H1 (cell line): ENCODE results near the gene PCDH9. TPM values are rescaled to one million over a fixed set of nuclear protein-coding genes. Genes with fewer than 3 reads are reported as not detected.

Experiments used
- CBX8 ChIP-seq: fragments of 300-800, 300-1000 bp; sonication (generic); IDR thresholded peaks from 2 replicates; pipeline ENCODE4 v1.7.1; 2016; ENCODE audit warnings: low read depth, low read length, borderline replicate concordance
- CREB1 ChIP-seq: IDR thresholded peaks from 2 replicates; pipeline ENCODE4 v1.6.1; 2012; ENCODE audit warnings: inconsistent platforms
- FOSL1 ChIP-seq: IDR thresholded peaks from 2 replicates; pipeline ENCODE4 v1.6.1; 2011; ENCODE audit warnings: mild to moderate bottlenecking, low read depth, low read length, moderate library complexity; ENCODE audit not compliant: insufficient read depth
- GABPA ChIP-seq: IDR thresholded peaks from 2 replicates; pipeline ENCODE4 v1.6.1; 2011; ENCODE audit warnings: mild to moderate bottlenecking, low read length, moderate library complexity, borderline replicate concordance; ENCODE audit not compliant: insufficient read depth
- KDM4A ChIP-seq: IDR thresholded peaks from one replicate; pipeline ENCODE4 v1.7.1; 2012; ENCODE audit warnings: low read depth, mild to moderate bottlenecking, moderate library complexity, low read length, inconsistent platforms; ENCODE audit not compliant: severe bottlenecking
- POLR2AphosphoS5 ChIP-seq: IDR thresholded peaks from 2 replicates; pipeline ENCODE4 v1.6.1; 2011; ENCODE audit warnings: low read depth, low read length
- POU5F1 ChIP-seq: IDR thresholded peaks from 2 replicates; pipeline ENCODE4 v1.6.1; 2011; ENCODE audit warnings: low read depth, mild to moderate bottlenecking, low read length, moderate library complexity
- RFX5 ChIP-seq: IDR thresholded peaks from 2 replicates; pipeline ENCODE4 v1.6.1; 2011; ENCODE audit warnings: low read depth, low read length, improper control_type of control experiment, borderline replicate concordance
- SP2 ChIP-seq: IDR thresholded peaks from 2 replicates; pipeline ENCODE4 v1.6.1; 2012; ENCODE audit warnings: mild to moderate bottlenecking, low read length, inconsistent platforms
- TEAD4 ChIP-seq: IDR thresholded peaks from 2 replicates; pipeline ENCODE4 v1.6.1; 2012; ENCODE audit warnings: low read depth, low read length, inconsistent platforms, mixed read lengths
- polyA plus RNA-seq, 7 experiments: library from polyadenylated mRNA; depleted of rRNA in 3 of 7; stranded (reverse) in 5 of 7; unstranded in 2 of 7; fragments of >200 nt in 5 of 7; fragments of 200-250 nt in 2 of 7; gene quantifications; 1 replicate in 5 of 7; 2 replicates in 1 of 7; 4 replicates in 1 of 7; pipeline versions ENCODE4 v1.2.1 to v1.2.3, GENCODE V29; 2011 to 2013; ENCODE audit warnings: missing spikeins in 2 of 7, mixed read lengths in 2 of 7
- total RNA-seq: library from RNA; stranded (reverse); fragmentation: NEBNext Ultra II Directional; extraction: Animal tissue kit (Norgen Biotek cat#: 25700); gene quantifications from 2 replicates; pipeline ENCODE4 v1.2.1, GENCODE V29; 2021
- TF ChIP-seq, protein P1 (sequence below): fragments of 300-600 bp; sonication (generic); IDR thresholded peaks from 2 replicates; pipeline ENCODE4 v1.7.1; 2012; ENCODE audit warnings: low read length, moderate library complexity, mild to moderate bottlenecking, inconsistent platforms; ENCODE audit not compliant: insufficient replicate concordance
- TF ChIP-seq, protein P2 (sequence below): IDR thresholded peaks from 2 replicates; pipeline ENCODE4 v1.6.1; 2011; ENCODE audit warnings: low read length, improper control_type of control experiment

PCDH9 gene
- total and polyA plus RNA-seq, 2 of the 8 experiments (the other 6 are each of a cell fraction or from before 2014, with no cell fraction given), result 0.12 to 0.60 TPM

DNA sequence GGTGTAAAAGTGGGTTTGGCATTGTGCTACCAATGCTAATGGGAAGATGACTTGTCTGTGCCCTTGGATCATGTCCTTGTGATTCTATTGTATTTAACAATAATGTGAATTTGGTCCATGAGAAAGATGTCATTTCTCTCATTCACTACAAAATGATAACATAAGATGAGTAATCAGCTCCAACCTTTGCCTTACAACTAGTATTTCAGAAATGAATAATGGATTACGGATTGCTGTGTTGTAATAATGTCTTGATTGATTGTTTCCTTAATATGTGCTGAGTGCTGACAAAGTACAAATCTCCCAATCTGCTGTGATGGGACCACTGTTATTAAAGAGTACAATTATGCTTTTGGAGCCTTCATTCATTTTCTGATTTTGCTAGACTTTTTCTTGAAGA is 375.0 kb downstream of the PCDH9 start (continued):
- TF ChIP-seq, protein P1, sequence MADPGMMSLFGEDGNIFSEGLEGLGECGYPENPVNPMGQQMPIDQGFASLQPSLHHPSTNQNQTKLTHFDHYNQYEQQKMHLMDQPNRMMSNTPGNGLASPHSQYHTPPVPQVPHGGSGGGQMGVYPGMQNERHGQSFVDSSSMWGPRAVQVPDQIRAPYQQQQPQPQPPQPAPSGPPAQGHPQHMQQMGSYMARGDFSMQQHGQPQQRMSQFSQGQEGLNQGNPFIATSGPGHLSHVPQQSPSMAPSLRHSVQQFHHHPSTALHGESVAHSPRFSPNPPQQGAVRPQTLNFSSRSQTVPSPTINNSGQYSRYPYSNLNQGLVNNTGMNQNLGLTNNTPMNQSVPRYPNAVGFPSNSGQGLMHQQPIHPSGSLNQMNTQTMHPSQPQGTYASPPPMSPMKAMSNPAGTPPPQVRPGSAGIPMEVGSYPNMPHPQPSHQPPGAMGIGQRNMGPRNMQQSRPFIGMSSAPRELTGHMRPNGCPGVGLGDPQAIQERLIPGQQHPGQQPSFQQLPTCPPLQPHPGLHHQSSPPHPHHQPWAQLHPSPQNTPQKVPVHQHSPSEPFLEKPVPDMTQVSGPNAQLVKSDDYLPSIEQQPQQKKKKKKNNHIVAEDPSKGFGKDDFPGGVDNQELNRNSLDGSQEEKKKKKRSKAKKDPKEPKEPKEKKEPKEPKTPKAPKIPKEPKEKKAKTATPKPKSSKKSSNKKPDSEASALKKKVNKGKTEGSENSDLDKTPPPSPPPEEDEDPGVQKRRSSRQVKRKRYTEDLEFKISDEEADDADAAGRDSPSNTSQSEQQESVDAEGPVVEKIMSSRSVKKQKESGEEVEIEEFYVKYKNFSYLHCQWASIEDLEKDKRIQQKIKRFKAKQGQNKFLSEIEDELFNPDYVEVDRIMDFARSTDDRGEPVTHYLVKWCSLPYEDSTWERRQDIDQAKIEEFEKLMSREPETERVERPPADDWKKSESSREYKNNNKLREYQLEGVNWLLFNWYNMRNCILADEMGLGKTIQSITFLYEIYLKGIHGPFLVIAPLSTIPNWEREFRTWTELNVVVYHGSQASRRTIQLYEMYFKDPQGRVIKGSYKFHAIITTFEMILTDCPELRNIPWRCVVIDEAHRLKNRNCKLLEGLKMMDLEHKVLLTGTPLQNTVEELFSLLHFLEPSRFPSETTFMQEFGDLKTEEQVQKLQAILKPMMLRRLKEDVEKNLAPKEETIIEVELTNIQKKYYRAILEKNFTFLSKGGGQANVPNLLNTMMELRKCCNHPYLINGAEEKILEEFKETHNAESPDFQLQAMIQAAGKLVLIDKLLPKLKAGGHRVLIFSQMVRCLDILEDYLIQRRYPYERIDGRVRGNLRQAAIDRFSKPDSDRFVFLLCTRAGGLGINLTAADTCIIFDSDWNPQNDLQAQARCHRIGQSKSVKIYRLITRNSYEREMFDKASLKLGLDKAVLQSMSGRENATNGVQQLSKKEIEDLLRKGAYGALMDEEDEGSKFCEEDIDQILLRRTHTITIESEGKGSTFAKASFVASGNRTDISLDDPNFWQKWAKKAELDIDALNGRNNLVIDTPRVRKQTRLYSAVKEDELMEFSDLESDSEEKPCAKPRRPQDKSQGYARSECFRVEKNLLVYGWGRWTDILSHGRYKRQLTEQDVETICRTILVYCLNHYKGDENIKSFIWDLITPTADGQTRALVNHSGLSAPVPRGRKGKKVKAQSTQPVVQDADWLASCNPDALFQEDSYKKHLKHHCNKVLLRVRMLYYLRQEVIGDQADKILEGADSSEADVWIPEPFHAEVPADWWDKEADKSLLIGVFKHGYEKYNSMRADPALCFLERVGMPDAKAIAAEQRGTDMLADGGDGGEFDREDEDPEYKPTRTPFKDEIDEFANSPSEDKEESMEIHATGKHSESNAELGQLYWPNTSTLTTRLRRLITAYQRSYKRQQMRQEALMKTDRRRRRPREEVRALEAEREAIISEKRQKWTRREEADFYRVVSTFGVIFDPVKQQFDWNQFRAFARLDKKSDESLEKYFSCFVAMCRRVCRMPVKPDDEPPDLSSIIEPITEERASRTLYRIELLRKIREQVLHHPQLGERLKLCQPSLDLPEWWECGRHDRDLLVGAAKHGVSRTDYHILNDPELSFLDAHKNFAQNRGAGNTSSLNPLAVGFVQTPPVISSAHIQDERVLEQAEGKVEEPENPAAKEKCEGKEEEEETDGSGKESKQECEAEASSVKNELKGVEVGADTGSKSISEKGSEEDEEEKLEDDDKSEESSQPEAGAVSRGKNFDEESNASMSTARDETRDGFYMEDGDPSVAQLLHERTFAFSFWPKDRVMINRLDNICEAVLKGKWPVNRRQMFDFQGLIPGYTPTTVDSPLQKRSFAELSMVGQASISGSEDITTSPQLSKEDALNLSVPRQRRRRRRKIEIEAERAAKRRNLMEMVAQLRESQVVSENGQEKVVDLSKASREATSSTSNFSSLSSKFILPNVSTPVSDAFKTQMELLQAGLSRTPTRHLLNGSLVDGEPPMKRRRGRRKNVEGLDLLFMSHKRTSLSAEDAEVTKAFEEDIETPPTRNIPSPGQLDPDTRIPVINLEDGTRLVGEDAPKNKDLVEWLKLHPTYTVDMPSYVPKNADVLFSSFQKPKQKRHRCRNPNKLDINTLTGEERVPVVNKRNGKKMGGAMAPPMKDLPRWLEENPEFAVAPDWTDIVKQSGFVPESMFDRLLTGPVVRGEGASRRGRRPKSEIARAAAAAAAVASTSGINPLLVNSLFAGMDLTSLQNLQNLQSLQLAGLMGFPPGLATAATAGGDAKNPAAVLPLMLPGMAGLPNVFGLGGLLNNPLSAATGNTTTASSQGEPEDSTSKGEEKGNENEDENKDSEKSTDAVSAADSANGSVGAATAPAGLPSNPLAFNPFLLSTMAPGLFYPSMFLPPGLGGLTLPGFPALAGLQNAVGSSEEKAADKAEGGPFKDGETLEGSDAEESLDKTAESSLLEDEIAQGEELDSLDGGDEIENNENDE, result no peak
- TF ChIP-seq POLR2AphosphoS5 (no peak), CBX8 (no peak), KDM4A (no peak), FOSL1 (no peak), TEAD4 (no peak), GABPA (no peak), RFX5 (no peak), POU5F1 (no peak), SP2 (no peak), CREB1 (no peak)
- TF ChIP-seq, protein P2, sequence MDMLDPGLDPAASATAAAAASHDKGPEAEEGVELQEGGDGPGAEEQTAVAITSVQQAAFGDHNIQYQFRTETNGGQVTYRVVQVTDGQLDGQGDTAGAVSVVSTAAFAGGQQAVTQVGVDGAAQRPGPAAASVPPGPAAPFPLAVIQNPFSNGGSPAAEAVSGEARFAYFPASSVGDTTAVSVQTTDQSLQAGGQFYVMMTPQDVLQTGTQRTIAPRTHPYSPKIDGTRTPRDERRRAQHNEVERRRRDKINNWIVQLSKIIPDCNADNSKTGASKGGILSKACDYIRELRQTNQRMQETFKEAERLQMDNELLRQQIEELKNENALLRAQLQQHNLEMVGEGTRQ, result no peak
